ENCODE measurements around the gene ASIC2. TPM values are rescaled to one million over a fixed set of nuclear protein-coding genes. Genes with fewer than 3 reads are reported as not detected.

Gene ASIC2
- total and polyA plus RNA-seq, 2 experiments from 2014 or later = not detected

DNA sequence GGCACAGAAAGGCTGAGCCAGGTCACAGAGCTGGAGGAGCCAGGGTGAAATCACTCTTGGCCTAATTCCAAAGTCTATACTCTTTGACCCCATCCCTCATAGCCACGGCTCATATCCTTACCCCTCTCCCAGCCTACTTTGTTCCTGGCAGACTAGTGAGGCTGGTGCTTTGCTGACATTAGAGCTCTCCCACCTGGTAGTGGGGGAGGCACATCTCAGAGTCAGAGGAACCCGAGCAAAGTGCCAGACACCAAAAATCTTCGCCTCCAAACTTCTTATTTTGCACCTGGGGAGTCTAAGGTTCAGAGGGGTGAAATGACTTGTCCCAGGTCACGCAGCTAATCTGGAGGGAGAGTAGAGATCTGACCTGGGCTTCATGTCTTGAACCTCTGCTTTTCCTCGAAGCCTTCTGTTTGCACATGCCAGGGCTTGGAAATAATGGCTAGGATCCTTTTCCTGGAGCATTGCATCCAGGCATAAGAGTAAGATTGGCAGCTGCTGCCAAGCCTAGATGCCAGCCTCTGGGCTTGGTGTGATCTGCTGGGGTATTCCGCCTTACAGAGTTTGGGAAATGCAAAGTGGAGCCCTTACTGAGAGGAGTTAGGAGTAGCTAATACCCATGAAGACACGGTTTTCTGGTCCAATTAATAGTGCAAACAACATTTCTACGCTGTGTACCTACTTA lies 174.6 kb downstream of the ASIC2 start:
- DNase-seq (ENCODE audit: low read depth in 1 of 2, low spot score in 1 of 2) = no peak
- no peak overlapping the region for H3K27ac ChIP-seq
- no peak for TF ChIP-seq CTCF (IDR thresholded peaks at IDR 0.05; ENCODE audit: low read depth, low read length)
- H3K27me3 ChIP-seq = peaks cover 3% of the 10 kb centered on the region
- H3K9me3 ChIP-seq (ENCODE audit: low read depth) = no peaks in the 10 kb centered on the region
- no peak overlapping the region for H3K4me3 ChIP-seq
- H3K36me3 ChIP-seq = no peaks in the 10 kb centered on the region
- no peaks in the 10 kb centered on the region for H3K4me1 ChIP-seq (ENCODE audit: low read depth)

- no peak overlapping the region for H3K27ac ChIP-seq
- no peaks in the 10 kb centered on the region for H3K9me3 ChIP-seq (ENCODE audit: low read depth)
- H3K4me1 ChIP-seq (ENCODE audit: low read depth) = no peaks in the 10 kb centered on the region
- H3K36me3 ChIP-seq = no peaks in the 10 kb centered on the region
- no peak for TF ChIP-seq CTCF (IDR thresholded peaks at IDR 0.05; ENCODE audit: low read depth, low read length)
- peak in 1 of 2 donors; percentile 30 for DNase-seq (ENCODE audit: low read depth in 1 of 2, low spot score in 1 of 2)
- peaks cover 3% of the 10 kb centered on the region for H3K27me3 ChIP-seq
- H3K4me3 ChIP-seq = no peak overlapping the region
Observed at GRCh38 chr17:33116021-33116551, 177.0 kb downstream of the ASIC2 start.

DNA sequence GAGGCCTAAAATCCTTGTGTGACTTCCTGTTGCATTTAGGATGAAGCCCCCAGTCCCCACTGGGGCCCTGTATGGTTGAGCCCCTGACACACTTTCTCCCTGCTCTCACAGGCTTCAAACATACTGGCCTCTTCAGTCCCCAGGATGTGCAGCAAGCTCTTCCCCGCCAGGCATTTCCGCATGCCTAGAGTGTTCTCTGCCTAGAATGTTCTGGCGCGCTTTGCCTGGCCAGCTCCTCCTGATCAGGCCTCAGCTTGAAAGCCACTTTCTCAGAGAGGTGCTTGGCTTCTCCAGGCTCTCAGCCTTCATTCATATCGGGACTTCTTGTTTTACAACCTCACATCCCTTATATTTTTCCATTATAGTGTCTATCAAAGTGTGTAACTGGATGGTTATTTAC lies 177.7 kb downstream of the ASIC2 start:
- no peak for TF ChIP-seq CTCF (IDR thresholded peaks at IDR 0.05; ENCODE audit: low read depth, low read length)
- DNase-seq (ENCODE audit: low read depth in 1 of 2, low spot score in 1 of 2) = no peak
- Histone ChIP-seq H3K36me3 (no peaks in the 10 kb centered on the region), H3K27me3 (peaks cover 3% of the 10 kb centered on the region), H3K27ac (no peak overlapping the region), H3K4me3 (no peak overlapping the region), H3K9me3 (ENCODE audit: low read depth) (no peaks in the 10 kb centered on the region), H3K4me1 (ENCODE audit: low read depth) (no peaks in the 10 kb centered on the region)

GRCh38 chr17:33113991-33114370 lies 179.1 kb downstream of the ASIC2 start:
- Histone ChIP-seq H3K36me3 (no peaks in the 10 kb centered on the region), H3K4me1 (ENCODE audit: low read depth) (no peaks in the 10 kb centered on the region), H3K4me3 (no peak overlapping the region), H3K9me3 (ENCODE audit: low read depth) (no peaks in the 10 kb centered on the region), H3K27me3 (no peaks in the 10 kb centered on the region), H3K27ac (no peak overlapping the region)
- no peak for TF ChIP-seq CTCF (IDR thresholded peaks at IDR 0.05; ENCODE audit: low read depth, low read length)
- DNase-seq (ENCODE audit: low read depth in 1 of 2, low spot score in 1 of 2) = no peak

- no peak overlapping the region for H3K4me3 ChIP-seq
- H3K27ac ChIP-seq = no peak overlapping the region
- peak in 1 of 2 donors; percentile 10 for DNase-seq (ENCODE audit: low read depth in 1 of 2, low spot score in 1 of 2)
- H3K4me1 ChIP-seq (ENCODE audit: low read depth) = no peaks in the 10 kb centered on the region
- TF ChIP-seq CTCF (IDR thresholded peaks at IDR 0.05; ENCODE audit: low read depth, low read length) = no peak
- no peaks in the 10 kb centered on the region for H3K27me3 ChIP-seq
- no peaks in the 10 kb centered on the region for H3K9me3 ChIP-seq (ENCODE audit: low read depth)
- no peaks in the 10 kb centered on the region for H3K36me3 ChIP-seq
Observed at GRCh38 chr17:33113276-33113990, 179.7 kb downstream of the ASIC2 start.

Measured in cardiac muscle cell (in vitro differentiated cells and primary cell).